ENCODE measurements around the gene HS6ST2.

- TF ChIP-seq, protein P1, sequence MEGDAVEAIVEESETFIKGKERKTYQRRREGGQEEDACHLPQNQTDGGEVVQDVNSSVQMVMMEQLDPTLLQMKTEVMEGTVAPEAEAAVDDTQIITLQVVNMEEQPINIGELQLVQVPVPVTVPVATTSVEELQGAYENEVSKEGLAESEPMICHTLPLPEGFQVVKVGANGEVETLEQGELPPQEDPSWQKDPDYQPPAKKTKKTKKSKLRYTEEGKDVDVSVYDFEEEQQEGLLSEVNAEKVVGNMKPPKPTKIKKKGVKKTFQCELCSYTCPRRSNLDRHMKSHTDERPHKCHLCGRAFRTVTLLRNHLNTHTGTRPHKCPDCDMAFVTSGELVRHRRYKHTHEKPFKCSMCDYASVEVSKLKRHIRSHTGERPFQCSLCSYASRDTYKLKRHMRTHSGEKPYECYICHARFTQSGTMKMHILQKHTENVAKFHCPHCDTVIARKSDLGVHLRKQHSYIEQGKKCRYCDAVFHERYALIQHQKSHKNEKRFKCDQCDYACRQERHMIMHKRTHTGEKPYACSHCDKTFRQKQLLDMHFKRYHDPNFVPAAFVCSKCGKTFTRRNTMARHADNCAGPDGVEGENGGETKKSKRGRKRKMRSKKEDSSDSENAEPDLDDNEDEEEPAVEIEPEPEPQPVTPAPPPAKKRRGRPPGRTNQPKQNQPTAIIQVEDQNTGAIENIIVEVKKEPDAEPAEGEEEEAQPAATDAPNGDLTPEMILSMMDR (IDR thresholded peaks at IDR 0.05 in 2 of 3, conservative IDR thresholded peaks at IDR 0.05 in 1 of 3; ENCODE audit: insufficient read depth in 2 of 3, low read depth in 1 of 3, low read length in 3 of 3) = no peak
- TF ChIP-seq MTA3 (IDR thresholded peaks at IDR 0.05; ENCODE audit: borderline replicate concordance) = no peak
- TF ChIP-seq, protein P2, sequence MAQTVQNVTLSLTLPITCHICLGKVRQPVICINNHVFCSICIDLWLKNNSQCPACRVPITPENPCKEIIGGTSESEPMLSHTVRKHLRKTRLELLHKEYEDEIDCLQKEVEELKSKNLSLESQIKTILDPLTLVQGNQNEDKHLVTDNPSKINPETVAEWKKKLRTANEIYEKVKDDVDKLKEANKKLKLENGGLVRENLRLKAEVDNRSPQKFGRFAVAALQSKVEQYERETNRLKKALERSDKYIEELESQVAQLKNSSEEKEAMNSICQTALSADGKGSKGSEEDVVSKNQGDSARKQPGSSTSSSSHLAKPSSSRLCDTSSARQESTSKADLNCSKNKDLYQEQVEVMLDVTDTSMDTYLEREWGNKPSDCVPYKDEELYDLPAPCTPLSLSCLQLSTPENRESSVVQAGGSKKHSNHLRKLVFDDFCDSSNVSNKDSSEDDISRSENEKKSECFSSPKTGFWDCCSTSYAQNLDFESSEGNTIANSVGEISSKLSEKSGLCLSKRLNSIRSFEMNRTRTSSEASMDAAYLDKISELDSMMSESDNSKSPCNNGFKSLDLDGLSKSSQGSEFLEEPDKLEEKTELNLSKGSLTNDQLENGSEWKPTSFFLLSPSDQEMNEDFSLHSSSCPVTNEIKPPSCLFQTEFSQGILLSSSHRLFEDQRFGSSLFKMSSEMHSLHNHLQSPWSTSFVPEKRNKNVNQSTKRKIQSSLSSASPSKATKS (CRISPR knock-in tag; IDR thresholded peaks at IDR 0.05) = no peak
- no peak for TF ChIP-seq ZFP30 (CRISPR knock-in tag; IDR thresholded peaks at IDR 0.05; ENCODE audit: borderline replicate concordance)
- TF ChIP-seq POLR2AphosphoS5 (IDR thresholded peaks at IDR 0.05; ENCODE audit: control insufficient read depth, insufficient read depth, low read depth, low read length) = no peak
- no peak for TF ChIP-seq CEBPZ (IDR thresholded peaks at IDR 0.05; ENCODE audit: borderline replicate concordance, low read depth, low read length)
- no peak for TF ChIP-seq THRAP3 (IDR thresholded peaks at IDR 0.05; ENCODE audit: borderline replicate concordance)
- TF ChIP-seq USF2 (CRISPR knock-in tag; IDR thresholded peaks at IDR 0.05) = no peak
- no peak for TF ChIP-seq ZNF41 (CRISPR knock-in tag; conservative IDR thresholded peaks at IDR 0.05)
- TF ChIP-seq ARID3A (IDR thresholded peaks at IDR 0.05; ENCODE audit: borderline replicate concordance, low read depth, low read length) = no peak
- TF ChIP-seq EZH2 (IDR thresholded peaks at IDR 0.05; ENCODE audit: borderline replicate concordance, low read depth, low read length) = no peak
- TF ChIP-seq YBX1 (IDR thresholded peaks at IDR 0.05) = no peak
- TF ChIP-seq ZEB2 (IDR thresholded peaks at IDR 0.05) = no peak
- no peak for TF ChIP-seq EP300 (IDR thresholded peaks at IDR 0.05; ENCODE audit: low read length)
Observed at GRCh38 chrX:132918523-132918922, 39.9 kb downstream of the HS6ST2 start.

Measured in K562 (cell line).